Heart right ventricle (tissue), 16 donors: ENCODE data around the gene EXOC3L2. TPM values are rescaled to one million over a fixed set of nuclear protein-coding genes. Genes with fewer than 3 reads are reported as not detected.

Experiments used
- ATAC-seq, 8 donors: fragments of 200-7000 bp; cut with Tn5 transposase; one replicate each; pipeline ENCODE4 v1.9.1; 2020; ENCODE audit warnings: mild to moderate bottlenecking in 8 of 8, moderate library complexity in 8 of 8, moderate number of reproducible peaks in 1 of 8
- DNase-seq, 2 donors: peaks; one replicate each; pipeline ENCODE4 v3.0.0-alpha.2; 2020
- H3K27ac ChIP-seq, 10 donors: fragments of 200-600 bp; sonication (generic) in 2 of 10; one replicate each; pipeline versions ENCODE4 v1.5.0 to v1.8.0; 2020 to 2022; ENCODE audit warnings: mild to moderate bottlenecking in 3 of 10
- H3K27me3 ChIP-seq, 7 donors: fragments of 200-600 bp; one replicate each; pipeline ENCODE4 v1.8.0; 2021 to 2022; ENCODE audit warnings: mild to moderate bottlenecking in 2 of 7
- H3K36me3 ChIP-seq, 9 donors: fragments of 200-600 bp; sonication (generic) in 1 of 9; one replicate each; pipeline versions ENCODE4 v1.5.0 to v1.8.0; 2020 to 2022; ENCODE audit warnings: mild to moderate bottlenecking in 2 of 9
- H3K4me1 ChIP-seq, 9 donors: fragments of 200-600 bp; sonication (generic) in 1 of 9; one replicate each; pipeline versions ENCODE4 v1.5.0 to v1.8.0; 2020 to 2022; ENCODE audit warnings: mild to moderate bottlenecking in 4 of 9
- H3K4me3 ChIP-seq, 10 donors: fragments of 200-600 bp; sonication (generic) in 2 of 10; one replicate each; pipeline versions ENCODE4 v1.5.0 to v1.8.0; 2020 to 2022; ENCODE audit warnings: mild to moderate bottlenecking in 7 of 10, moderate library complexity in 2 of 10
- H3K9me3 ChIP-seq, 11 donors: fragments of 200-600 bp in 10 of 11; sonication (generic) in 2 of 11; one replicate each; pipeline versions ENCODE4 v1.5.0 to v1.8.0; 2013 to 2022; ENCODE audit warnings: mild to moderate bottlenecking in 2 of 11, control low read depth in 1 of 11, moderate library complexity in 1 of 11
- WGBS, 2 donors: extraction: QIAGEN DNeasy Blood & Tissue Kit; methylation state at CpG; one replicate each; pipeline ENCODE4 v1.1.7; 2013; ENCODE audit warnings: inconsistent platforms in 1 of 2; 5-methylcytosine and 5-hydroxymethylcytosine counted together
- intact Hi-C, 10 donors: fragments of 100-400 bp; cut with DNase I; formaldehyde crosslinking; loops; one replicate each; pipeline versions ENCODE4 v1.11.1 to v1.14.2; 2022
- polyA plus RNA-seq, 2 donors: library from polyadenylated mRNA; stranded (reverse); fragments of 200-250 nt; gene quantifications; one replicate each; pipeline ENCODE4 v1.2.3, GENCODE V29; 2013
- total RNA-seq, 10 donors: library from RNA; stranded (reverse); fragmentation: NEBNext Ultra II Directional in 3 of 10; extraction: Animal tissue kit (Norgen Biotek cat#: 25700) in 3 of 10; gene quantifications; one replicate each; pipeline versions ENCODE4 v1.2.1 to v1.2.4, GENCODE V29; 2021 to 2023
- TF ChIP-seq, protein P1 (sequence below), 9 donors: fragments of 200-600 bp; sonication (generic) in 2 of 9; IDR thresholded peaks; one replicate each; pipeline versions ENCODE4 v1.5.0 to v1.8.0; 2021 to 2022; ENCODE audit warnings: antibody characterized with exemption in 9 of 9, mild to moderate bottlenecking in 5 of 9, moderate library complexity in 1 of 9
- donor health status: Arrhythmogenic right ventricular cardiomyopathy.
- donor health status: ischemic (EF 13 %, LVEDD 7.1; RV severe dilation, severe dysfunction).
- donor health status: healthy with polysubstance abuse.
- donor health status: DM: no; HTN: yes; CAD: no.
- donor health status: DM: no; HTN: no; CAD: no.
- donor health status: ischemic (EF 25% LVEDD 6.9; RV normal size, moderate dysfunction).
- donor health status: ischemic (EF 25% LVEDD 5.7; RV mildly dilated, moderate dysfunction).
- donor health status: healthy.
- donor health status: DM: yes; HTN: yes; CAD: no.
- donor health status: Ischemic cardiomyopathy.
- donor health status: ischemic (EF 35%, LVEDD 5.7; RV mildly dilated, moderate dysfunction).
- donor health status: nonischemic (EF 11% LVEDD 7.7; RV severe dilation, severe dysfunction).
- donor health status: DM: yes; HTN: yes; CAD: no.
- donor health status: PGD.
- donor health status: ischemic (EF 29% LVEDD 5.4; RV normal size, mild dysfunction).
- donor health status: nonischemic (EF 23%, LVEDD 6.1; RV moderate dilation, normal function).

The EXOC3L2 gene
- total and polyA plus RNA-seq, 12 donors: 0.27 to 2.0 (median 1.2) TPM

DNA sequence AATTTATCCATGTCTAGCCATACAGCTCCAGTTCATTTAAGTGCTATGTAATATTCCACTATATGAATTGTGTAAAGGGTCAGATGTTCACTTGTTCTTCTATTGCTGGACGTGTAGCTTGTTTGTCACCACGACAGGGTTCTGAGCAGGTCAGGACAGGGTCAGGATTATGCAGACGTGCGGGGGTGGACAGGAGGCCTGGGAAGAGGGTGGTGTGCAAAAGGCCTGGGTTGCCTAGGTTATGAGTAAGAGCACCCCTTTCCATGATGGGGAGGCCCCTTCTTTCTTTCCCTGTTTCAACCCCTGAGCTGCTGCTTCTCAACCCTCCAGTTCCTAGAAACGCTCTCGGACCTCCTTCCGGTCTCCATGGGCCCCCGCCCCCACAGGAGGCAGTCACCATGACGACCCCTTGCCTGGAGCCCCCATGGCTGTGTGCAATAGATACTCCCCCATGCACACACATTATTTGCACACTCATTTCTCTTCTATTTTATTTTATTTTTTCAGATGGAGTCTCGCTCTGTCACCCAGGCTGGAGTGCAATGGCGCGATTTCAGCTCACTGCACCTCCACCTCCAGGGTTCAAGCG lies 2.0 kb downstream of the EXOC3L2 start:
- TF ChIP-seq, protein P1, sequence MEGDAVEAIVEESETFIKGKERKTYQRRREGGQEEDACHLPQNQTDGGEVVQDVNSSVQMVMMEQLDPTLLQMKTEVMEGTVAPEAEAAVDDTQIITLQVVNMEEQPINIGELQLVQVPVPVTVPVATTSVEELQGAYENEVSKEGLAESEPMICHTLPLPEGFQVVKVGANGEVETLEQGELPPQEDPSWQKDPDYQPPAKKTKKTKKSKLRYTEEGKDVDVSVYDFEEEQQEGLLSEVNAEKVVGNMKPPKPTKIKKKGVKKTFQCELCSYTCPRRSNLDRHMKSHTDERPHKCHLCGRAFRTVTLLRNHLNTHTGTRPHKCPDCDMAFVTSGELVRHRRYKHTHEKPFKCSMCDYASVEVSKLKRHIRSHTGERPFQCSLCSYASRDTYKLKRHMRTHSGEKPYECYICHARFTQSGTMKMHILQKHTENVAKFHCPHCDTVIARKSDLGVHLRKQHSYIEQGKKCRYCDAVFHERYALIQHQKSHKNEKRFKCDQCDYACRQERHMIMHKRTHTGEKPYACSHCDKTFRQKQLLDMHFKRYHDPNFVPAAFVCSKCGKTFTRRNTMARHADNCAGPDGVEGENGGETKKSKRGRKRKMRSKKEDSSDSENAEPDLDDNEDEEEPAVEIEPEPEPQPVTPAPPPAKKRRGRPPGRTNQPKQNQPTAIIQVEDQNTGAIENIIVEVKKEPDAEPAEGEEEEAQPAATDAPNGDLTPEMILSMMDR (IDR thresholded peaks at IDR 0.05): no peak
- no peaks in the 10 kb centered on the region for H3K36me3 ChIP-seq
- H3K9me3 ChIP-seq: no peaks in the 10 kb centered on the region
- H3K4me3 ChIP-seq: no peak overlapping the region
- H3K4me1 ChIP-seq: peaks cover 0 to 38% (median 14%) of the 10 kb centered on the region in 9 donors
- no peak for ATAC-seq
- no peak overlapping the region for H3K27ac ChIP-seq
- DNase-seq: no peak
- intact Hi-C loops: loop anchor here in 2 of 10 donors (10.0 kb wide), 2 partner anchors 48 to 58 kb away; no protein-coding TSS in a partner anchor
- 78 to 80% methylated on average over 13 of the region's 13 CpGs for WGBS, 2 donors
- H3K27me3 ChIP-seq: peaks cover 0 to 5% (median 0%) of the 10 kb centered on the region in 7 donors

DNA sequence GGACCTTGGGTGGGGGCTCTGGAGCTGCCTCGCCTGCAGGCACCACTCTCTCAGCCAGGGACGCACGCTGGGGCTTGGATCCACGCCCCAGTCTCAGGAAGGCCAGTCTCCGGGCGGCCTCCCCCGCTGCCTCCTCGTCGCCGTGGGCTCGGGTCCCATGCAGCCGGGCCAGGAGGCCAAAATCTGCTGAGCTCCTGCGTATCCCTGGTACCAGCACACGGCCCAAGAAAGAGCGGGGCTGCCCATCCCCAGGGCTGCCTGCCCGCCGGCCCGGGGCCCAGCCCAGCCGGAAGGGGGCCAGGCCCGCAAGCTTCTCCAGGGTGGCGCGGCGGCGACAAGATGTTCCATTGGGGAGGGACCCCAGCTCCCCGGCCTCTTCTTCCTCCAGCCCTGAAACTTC lies 6.7 kb downstream of the EXOC3L2 start:
- intact Hi-C loops: no loop called here
- TF ChIP-seq, protein P1 (IDR thresholded peaks at IDR 0.05): no peak
- Histone ChIP-seq H3K4me1 (peaks cover 0 to 20% (median 7%) of the 10 kb centered on the region in 9 donors), H3K36me3 (no peaks in the 10 kb centered on the region), H3K9me3 (no peaks in the 10 kb centered on the region), H3K27me3 (peaks cover 0 to 37% (median 16%) of the 10 kb centered on the region in 7 donors), H3K27ac (no peak overlapping the region), H3K4me3 (no peak overlapping the region)
- DNase-seq (no peak), ATAC-seq (no peak)
- 86 to 87% methylated on average over 25 of the region's 25 CpGs for WGBS, 2 donors

DNA sequence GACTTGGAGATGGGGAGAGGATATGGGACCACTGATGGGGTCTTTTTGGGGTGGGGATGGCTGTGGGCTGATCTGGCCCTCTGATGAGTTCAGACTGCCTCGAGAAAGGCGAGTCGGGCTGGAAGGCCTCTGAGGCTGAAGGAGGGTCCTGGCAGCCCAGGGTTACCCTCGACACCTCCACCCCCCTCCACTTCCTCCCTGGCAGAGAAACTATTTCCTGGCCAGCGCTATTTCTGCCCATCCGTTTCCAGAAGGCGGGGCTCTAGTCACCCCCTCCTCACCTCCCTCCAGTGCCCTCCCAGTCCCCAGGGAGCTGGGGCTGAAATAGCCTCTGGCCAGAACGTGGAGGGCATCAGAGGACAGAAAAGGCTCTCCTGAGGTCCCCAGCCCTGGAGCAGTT lies 9.7 kb downstream of the EXOC3L2 start:
- TF ChIP-seq, protein P1 (IDR thresholded peaks at IDR 0.05): no peak
- intact Hi-C loops: no loop called here
- H3K27me3 ChIP-seq: peaks cover 0 to 45% (median 16%) of the 10 kb centered on the region in 7 donors
- WGBS, 2 donors: 7 to 13% methylated on average over 7 to 8 of the region's 8 CpGs
- H3K9me3 ChIP-seq: no peaks in the 10 kb centered on the region
- no peaks in the 10 kb centered on the region for H3K36me3 ChIP-seq
- H3K27ac ChIP-seq: no peak overlapping the region
- ATAC-seq (peak in 7 of 8 donors; percentile 18 to 70 (median 47)), DNase-seq (no peak)
- H3K4me3 ChIP-seq: no peak overlapping the region
- peaks cover 0 to 13% (median 7%) of the 10 kb centered on the region in 9 donors for H3K4me1 ChIP-seq

DNA sequence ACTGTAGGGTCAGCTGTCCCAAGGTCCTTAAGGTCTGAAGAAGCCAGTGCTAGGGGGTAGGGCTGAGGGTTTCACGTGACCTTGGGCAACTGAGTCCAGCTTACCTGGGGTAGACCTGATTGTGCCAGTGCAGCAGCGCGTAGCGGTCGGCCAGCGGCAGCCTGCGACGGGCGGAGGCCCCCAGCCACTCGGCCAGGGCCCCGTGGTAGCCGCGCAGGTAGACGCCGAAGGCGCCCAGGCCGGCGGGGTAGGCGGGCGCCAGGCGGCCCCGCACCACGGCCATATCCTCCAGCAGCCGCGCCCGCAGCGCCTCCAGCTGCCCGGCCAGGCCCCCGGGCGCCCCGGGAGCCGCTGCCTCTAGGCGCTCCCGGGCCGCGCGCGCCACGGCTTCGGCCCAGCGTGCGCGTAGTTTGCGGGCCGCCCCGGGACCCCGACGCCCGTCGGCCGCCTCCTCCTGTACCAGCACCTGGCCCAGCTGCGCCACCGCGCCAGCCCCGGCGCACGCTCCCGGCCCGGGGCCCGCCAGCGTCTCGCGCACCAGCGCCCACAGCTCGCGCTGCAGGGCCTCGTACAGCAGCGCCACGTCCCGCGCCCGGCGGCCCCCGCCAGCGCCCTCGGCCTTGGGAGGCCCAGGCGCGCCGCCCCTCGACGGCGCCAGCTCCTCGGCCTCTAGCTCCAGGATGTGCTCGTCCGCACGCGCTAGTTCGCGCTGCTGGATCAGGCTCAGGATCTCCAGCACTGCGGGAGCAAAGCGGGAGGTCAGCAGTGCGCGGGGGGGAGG lies 10.9 kb downstream of the EXOC3L2 start:
- peaks cover 0 to 45% (median 16%) of the 10 kb centered on the region in 7 donors for H3K27me3 ChIP-seq
- TF ChIP-seq, protein P1 (IDR thresholded peaks at IDR 0.05): no peak
- H3K9me3 ChIP-seq: no peaks in the 10 kb centered on the region
- H3K4me1 ChIP-seq: peaks cover 0 to 13% (median 7%) of the 10 kb centered on the region in 9 donors
- no peak overlapping the region for H3K4me3 ChIP-seq
- H3K27ac ChIP-seq: no peak overlapping the region
- WGBS, 2 donors: 33 to 59% methylated on average over 63 to 93 of the region's 93 CpGs
- H3K36me3 ChIP-seq: no peaks in the 10 kb centered on the region
- no peak for DNase-seq
- intact Hi-C loops: no loop called here
- no peak for ATAC-seq
